ENCODE data around the gene NFE2L2. TPM values are rescaled to one million over a fixed set of nuclear protein-coding genes. Genes with fewer than 3 reads are reported as not detected.

Gene NFE2L2
- total and polyA plus RNA-seq, 2 experiments from 2014 or later = 35.0 to 39.1 TPM

DNA sequence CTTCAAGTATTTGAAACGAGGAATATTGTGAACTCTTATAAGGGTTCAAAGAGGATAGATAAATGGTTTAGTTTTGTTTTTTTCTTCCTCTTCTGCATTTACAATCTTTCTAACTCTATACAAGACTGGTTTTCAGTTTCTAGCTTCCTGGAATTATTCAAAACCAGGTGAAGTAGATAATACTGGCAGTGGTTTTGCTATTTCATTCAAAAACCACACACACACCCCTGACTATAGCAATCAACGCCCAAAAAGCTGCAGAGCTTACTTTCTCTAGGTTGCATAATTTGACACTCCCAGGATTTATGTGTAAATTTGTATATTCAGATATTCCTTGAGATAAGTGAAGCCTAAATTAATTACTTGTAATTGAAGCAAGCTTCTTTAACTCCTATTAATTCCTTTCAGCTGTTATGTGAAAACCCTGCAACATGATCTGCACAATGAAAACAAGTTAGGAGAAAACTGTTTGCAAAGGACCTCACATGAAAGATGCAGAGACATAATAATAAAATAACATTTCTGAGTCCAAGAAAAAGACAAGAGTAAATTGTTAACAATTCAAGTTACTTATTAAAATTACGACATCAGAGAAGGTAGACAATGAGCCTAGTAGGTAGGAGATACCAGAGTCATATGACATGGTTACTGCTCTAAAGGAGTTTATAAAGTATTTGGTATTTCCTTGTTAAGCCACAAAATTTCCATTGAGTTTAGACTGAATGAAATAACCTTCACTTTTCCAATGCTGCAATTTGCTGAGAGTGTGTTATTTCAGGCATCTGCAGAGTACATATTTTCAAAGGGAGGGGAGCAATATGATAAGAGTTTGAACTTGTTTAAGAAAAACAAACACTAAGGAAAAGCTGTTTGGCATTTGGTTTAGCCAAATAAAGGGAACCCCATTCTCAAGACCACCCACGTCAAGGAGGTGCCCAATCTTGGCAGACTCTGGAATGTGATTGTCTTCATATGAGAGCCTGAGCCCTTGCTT, 1.6 kb upstream of the NFE2L2 start:
- Mint-ChIP-seq H3K4me3 (peak overlapping the region; percentile 85), H3K9me3 (no peaks in the 10 kb centered on the region), H3K27me3 (ENCODE audit: insufficient read depth, low read depth, poor library complexity) (peaks cover 7% of the 10 kb centered on the region), H3K4me1 (peaks cover 41% of the 10 kb centered on the region), H3K36me3 (ENCODE audit: low read depth) (no peaks in the 10 kb centered on the region; the same call in 2 of the 3 replicates), H3K27ac (peak overlapping the region; percentile 99; the same call in 1 of the 2 replicates)
- H3K4me3 ChIP-seq = peak overlapping the region; percentile 79
- peaks cover 15% of the 10 kb centered on the region for H4K20me1 ChIP-seq (replicated peaks; ENCODE audit: insufficient read depth)
- H2AFZ ChIP-seq = no peak overlapping the region
- ATAC-seq (no peak), DNase-seq (ENCODE audit: low spot score) (no peak)
- no peaks in the 10 kb centered on the region for H3K36me3 ChIP-seq (ENCODE audit: insufficient read depth)
- TF ChIP-seq REST (IDR thresholded peaks at IDR 0.05; ENCODE audit: unreplicated experiment) = no peak
- no peak for TF ChIP-seq ETS1 (IDR thresholded peaks at IDR 0.05)
- no peak for TF ChIP-seq EZH2 (IDR thresholded peaks at IDR 0.05; ENCODE audit: low read depth, unreplicated experiment)
- no peak for TF ChIP-seq ZNF114 (CRISPR knock-in tag; IDR thresholded peaks at IDR 0.05)
- TF ChIP-seq POLR2AphosphoS5 (IDR thresholded peaks at IDR 0.05; ENCODE audit: low read depth) = no peak
- no peak for TF ChIP-seq JUNB (IDR thresholded peaks at IDR 0.05; ENCODE audit: unreplicated experiment)
- no peak for TF ChIP-seq ZNF331 (CRISPR knock-in tag; IDR thresholded peaks at IDR 0.05; ENCODE audit: low read depth)
- TF ChIP-seq, protein P1, sequence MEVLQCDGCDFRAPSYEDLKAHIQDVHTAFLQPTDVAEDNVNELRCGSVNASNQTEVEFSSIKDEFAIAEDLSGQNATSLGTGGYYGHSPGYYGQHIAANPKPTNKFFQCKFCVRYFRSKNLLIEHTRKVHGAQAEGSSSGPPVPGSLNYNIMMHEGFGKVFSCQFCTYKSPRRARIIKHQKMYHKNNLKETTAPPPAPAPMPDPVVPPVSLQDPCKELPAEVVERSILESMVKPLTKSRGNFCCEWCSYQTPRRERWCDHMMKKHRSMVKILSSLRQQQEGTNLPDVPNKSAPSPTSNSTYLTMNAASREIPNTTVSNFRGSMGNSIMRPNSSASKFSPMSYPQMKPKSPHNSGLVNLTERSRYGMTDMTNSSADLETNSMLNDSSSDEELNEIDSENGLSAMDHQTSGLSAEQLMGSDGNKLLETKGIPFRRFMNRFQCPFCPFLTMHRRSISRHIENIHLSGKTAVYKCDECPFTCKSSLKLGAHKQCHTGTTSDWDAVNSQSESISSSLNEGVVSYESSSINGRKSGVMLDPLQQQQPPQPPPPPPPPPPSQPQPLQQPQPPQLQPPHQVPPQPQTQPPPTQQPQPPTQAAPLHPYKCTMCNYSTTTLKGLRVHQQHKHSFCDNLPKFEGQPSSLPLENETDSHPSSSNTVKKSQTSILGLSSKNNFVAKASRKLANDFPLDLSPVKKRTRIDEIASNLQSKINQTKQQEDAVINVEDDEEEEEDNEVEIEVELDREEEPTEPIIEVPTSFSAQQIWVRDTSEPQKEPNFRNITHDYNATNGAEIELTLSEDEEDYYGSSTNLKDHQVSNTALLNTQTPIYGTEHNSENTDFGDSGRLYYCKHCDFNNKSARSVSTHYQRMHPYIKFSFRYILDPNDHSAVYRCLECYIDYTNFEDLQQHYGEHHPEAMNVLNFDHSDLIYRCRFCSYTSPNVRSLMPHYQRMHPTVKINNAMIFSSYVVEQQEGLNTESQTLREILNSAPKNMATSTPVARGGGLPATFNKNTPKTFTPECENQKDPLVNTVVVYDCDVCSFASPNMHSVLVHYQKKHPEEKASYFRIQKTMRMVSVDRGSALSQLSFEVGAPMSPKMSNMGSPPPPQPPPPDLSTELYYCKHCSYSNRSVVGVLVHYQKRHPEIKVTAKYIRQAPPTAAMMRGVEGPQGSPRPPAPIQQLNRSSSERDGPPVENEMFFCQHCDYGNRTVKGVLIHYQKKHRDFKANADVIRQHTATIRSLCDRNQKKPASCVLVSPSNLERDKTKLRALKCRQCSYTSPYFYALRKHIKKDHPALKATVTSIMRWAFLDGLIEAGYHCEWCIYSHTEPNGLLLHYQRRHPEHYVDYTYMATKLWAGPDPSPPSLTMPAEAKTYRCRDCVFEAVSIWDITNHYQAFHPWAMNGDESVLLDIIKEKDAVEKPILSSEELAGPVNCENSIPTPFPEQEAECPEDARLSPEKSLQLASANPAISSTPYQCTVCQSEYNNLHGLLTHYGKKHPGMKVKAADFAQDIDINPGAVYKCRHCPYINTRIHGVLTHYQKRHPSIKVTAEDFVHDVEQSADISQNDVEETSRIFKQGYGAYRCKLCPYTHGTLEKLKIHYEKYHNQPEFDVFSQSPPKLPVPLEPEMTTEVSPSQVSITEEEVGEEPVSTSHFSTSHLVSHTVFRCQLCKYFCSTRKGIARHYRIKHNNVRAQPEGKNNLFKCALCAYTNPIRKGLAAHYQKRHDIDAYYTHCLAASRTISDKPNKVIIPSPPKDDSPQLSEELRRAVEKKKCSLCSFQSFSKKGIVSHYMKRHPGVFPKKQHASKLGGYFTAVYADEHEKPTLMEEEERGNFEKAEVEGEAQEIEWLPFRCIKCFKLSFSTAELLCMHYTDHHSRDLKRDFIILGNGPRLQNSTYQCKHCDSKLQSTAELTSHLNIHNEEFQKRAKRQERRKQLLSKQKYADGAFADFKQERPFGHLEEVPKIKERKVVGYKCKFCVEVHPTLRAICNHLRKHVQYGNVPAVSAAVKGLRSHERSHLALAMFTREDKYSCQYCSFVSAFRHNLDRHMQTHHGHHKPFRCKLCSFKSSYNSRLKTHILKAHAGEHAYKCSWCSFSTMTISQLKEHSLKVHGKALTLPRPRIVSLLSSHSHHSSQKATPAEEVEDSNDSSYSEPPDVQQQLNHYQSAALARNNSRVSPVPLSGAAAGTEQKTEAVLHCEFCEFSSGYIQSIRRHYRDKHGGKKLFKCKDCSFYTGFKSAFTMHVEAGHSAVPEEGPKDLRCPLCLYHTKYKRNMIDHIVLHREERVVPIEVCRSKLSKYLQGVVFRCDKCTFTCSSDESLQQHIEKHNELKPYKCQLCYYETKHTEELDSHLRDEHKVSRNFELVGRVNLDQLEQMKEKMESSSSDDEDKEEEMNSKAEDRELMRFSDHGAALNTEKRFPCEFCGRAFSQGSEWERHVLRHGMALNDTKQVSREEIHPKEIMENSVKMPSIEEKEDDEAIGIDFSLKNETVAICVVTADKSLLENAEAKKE (CRISPR knock-in tag; IDR thresholded peaks at IDR 0.05) = no peak
- TF ChIP-seq CTCF (conservative IDR thresholded peaks at IDR 0.05; ENCODE audit: low read depth in 2 of 2) = no peak
- no peak for TF ChIP-seq STAT1 (IDR thresholded peaks at IDR 0.05; ENCODE audit: unreplicated experiment)
- no peak for TF ChIP-seq NANOG (IDR thresholded peaks at IDR 0.05; ENCODE audit: borderline replicate concordance)
- TF ChIP-seq EZH2phosphoT487 (IDR thresholded peaks at IDR 0.05; ENCODE audit: unreplicated experiment) = no peak
- TF ChIP-seq CREB1 (CRISPR knock-in tag; IDR thresholded peaks at IDR 0.05; ENCODE audit: low read depth) = no peak
- H3F3A ChIP-seq (replicated peaks; ENCODE audit: low read depth) = no peaks in the 10 kb centered on the region
- 0 out of 2 replicates have a peak overlapping the region, but pooled peaks have one; percentile 94 for H3K27ac ChIP-seq (ENCODE audit: low read depth)
- no peaks in the 10 kb centered on the region for H3K27me3 ChIP-seq (ENCODE audit: insufficient read depth)
- H3K9me2 ChIP-seq (ENCODE audit: insufficient read depth) = no peaks in the 10 kb centered on the region
- peak overlapping the region; percentile 90 for H3K4me2 ChIP-seq
- H3K79me2 ChIP-seq (replicated peaks; ENCODE audit: insufficient read depth) = peaks cover 23% of the 10 kb centered on the region
- H3K4me1 ChIP-seq (ENCODE audit: insufficient read depth) = peaks cover 29% of the 10 kb centered on the region

All from GM23338 (cell line).